CD14-positive monocyte (primary cell): Measurements from ENCODE around the gene ASPHD2. TPM values are rescaled to one million over a fixed set of nuclear protein-coding genes. Genes with fewer than 3 reads are reported as not detected.

Source experiments
- DNase-seq, 3 donors: peaks; one replicate each; pipeline ENCODE4 v3.0.0-alpha.2; 2011 to 2022
- H2AFZ ChIP-seq: 2 replicates; pipeline ENCODE4 v1.6.0; 2012; ENCODE audit warnings: mild to moderate bottlenecking, low read depth, low read length, inconsistent platforms; ENCODE audit not compliant: insufficient read depth, poor library complexity, severe bottlenecking
- H3K27ac ChIP-seq, 2 donors: 1 replicate in 1 of 2; 2 replicates in 1 of 2; pipeline ENCODE4 v1.5.1; 2012 to 2013; ENCODE audit warnings: low read length in 2 of 2, control low read depth in 1 of 2, inconsistent platforms in 1 of 2, low read depth in 1 of 2, mild to moderate bottlenecking in 1 of 2
- H3K27me3 ChIP-seq, 2 donors: one replicate each; pipeline versions ENCODE4 v1.6.0 to v1.6.1; 2011 to 2013; ENCODE audit warnings: low read length in 2 of 2; ENCODE audit not compliant: control insufficient read depth in 2 of 2, insufficient read depth in 2 of 2
- H3K36me3 ChIP-seq, 2 donors: replicated peaks in 1 of 2; 1 replicate in 1 of 2; 2 replicates in 1 of 2; pipeline versions ENCODE4 v1.5.1 to v1.6.1; 2012 to 2013; ENCODE audit warnings: low read length in 2 of 2, control low read depth in 1 of 2, inconsistent platforms in 1 of 2, mild to moderate bottlenecking in 1 of 2; ENCODE audit not compliant: insufficient read depth in 2 of 2, control insufficient read depth in 1 of 2
- H3K4me1 ChIP-seq, 2 donors: 1 replicate in 1 of 2; 2 replicates in 1 of 2; pipeline versions ENCODE4 v1.5.1 to v1.6.1; 2012 to 2013; ENCODE audit warnings: low read length in 2 of 2, control low read depth in 1 of 2, inconsistent platforms in 1 of 2, mild to moderate bottlenecking in 1 of 2, moderate library complexity in 1 of 2; ENCODE audit not compliant: insufficient read depth in 2 of 2, control insufficient read depth in 1 of 2
- H3K4me2 ChIP-seq: replicated peaks from 2 replicates; pipeline ENCODE3; 2012; ENCODE audit warnings: low read length, moderate library complexity, mild to moderate bottlenecking; ENCODE audit not compliant: poor library complexity, severe bottlenecking; ENCODE audit errors: extremely low read depth
- H3K4me3 ChIP-seq, 3 experiments: fragments of 200-600 bp in 1 of 3; sonication (generic) in 1 of 3; replicated peaks in 1 of 3; 1 replicate in 2 of 3; 2 replicates in 1 of 3; pipeline ENCODE4 v1.5.1; 2011 to 2013; ENCODE audit warnings: low read length in 3 of 3, mild to moderate bottlenecking in 3 of 3, control low read depth in 2 of 3, low read depth in 2 of 3, inconsistent platforms in 1 of 3, moderate library complexity in 1 of 3
- H3K79me2 ChIP-seq: 2 replicates; pipeline ENCODE4 v1.6.0; 2012; ENCODE audit warnings: mild to moderate bottlenecking, control low read depth, inconsistent platforms, low read length, moderate library complexity; ENCODE audit not compliant: insufficient read depth
- H3K9ac ChIP-seq: 2 replicates; pipeline ENCODE4 v1.6.0; 2017; ENCODE audit warnings: low read length, mild to moderate bottlenecking; ENCODE audit not compliant: insufficient read depth, poor library complexity, severe bottlenecking
- H3K9me3 ChIP-seq, 2 donors: replicated peaks in 1 of 2; 1 replicate in 1 of 2; 2 replicates in 1 of 2; pipeline versions ENCODE4 v1.5.1 to v1.6.1; 2012 to 2013; ENCODE audit warnings: low read length in 2 of 2, control low read depth in 1 of 2; ENCODE audit not compliant: control insufficient read depth in 1 of 2, insufficient read depth in 1 of 2
- H4K20me1 ChIP-seq: 2 replicates; pipeline ENCODE4 v1.6.0; 2012; ENCODE audit warnings: mild to moderate bottlenecking, low read length, control low read depth, moderate library complexity; ENCODE audit not compliant: insufficient read depth
- H3K27ac Mint-ChIP-seq, 7 donors: one replicate each; pipeline ENCODE4 v1.8.0; 2020; ENCODE audit warnings: mild to moderate bottlenecking in 7 of 7, mixed read lengths in 7 of 7, moderate library complexity in 6 of 7, inconsistent platforms in 2 of 7
- H3K27me3 Mint-ChIP-seq, 3 donors: one replicate each; pipeline ENCODE4 v1.8.0; 2021 to 2022; ENCODE audit warnings: low read depth in 3 of 3, mild to moderate bottlenecking in 3 of 3, mixed read lengths in 3 of 3, moderate library complexity in 3 of 3, inconsistent platforms in 1 of 3
- H3K36me3 Mint-ChIP-seq, 2 donors: one replicate each; pipeline ENCODE4 v1.8.0; 2020; ENCODE audit warnings: mixed read lengths in 2 of 2, inconsistent platforms in 1 of 2, mild to moderate bottlenecking in 1 of 2
- H3K4me1 Mint-ChIP-seq: one replicate; pipeline ENCODE4 v1.8.0; 2020; ENCODE audit warnings: mild to moderate bottlenecking, mixed read lengths
- H3K4me3 Mint-ChIP-seq, 2 donors: one replicate each; pipeline ENCODE4 v1.8.0; 2020; ENCODE audit warnings: mild to moderate bottlenecking in 2 of 2, mixed read lengths in 2 of 2, moderate library complexity in 1 of 2
- H3K9me3 Mint-ChIP-seq, 7 donors: one replicate each; pipeline ENCODE4 v1.8.0; 2020 to 2022; ENCODE audit warnings: mixed read lengths in 7 of 7, mild to moderate bottlenecking in 6 of 7, moderate library complexity in 6 of 7, inconsistent platforms in 2 of 7
- CTCF ChIP-seq: fragments of 200-600 bp; IDR thresholded peaks from one replicate; pipeline ENCODE4 v1.8.0; 2022; ENCODE audit warnings: antibody characterized with exemption, mild to moderate bottlenecking
- WGBS: methylation state at CpG from one replicate; pipeline ENCODE4 v1.1.5; 2013; ENCODE audit warnings: missing lambda C conversion rate; ENCODE audit not compliant: insufficient coverage; 5-methylcytosine and 5-hydroxymethylcytosine counted together
- intact Hi-C, 2 donors: fragments of 100-400 bp; cut with micrococcal nuclease; formaldehyde crosslinking; loops; one replicate each; pipeline versions ENCODE4 v1.15.0 to v1.15.1; 2023
- polyA plus RNA-seq, 3 donors: library from polyadenylated mRNA; depleted of rRNA in 1 of 3; unstranded in 2 of 3; stranded (reverse) in 1 of 3; fragments of 300-500 nt in 2 of 3; fragments of >200 nt in 1 of 3; fragmentation: Illumina TruSeq in 2 of 3; gene quantifications; 1 replicate in 2 of 3; 2 replicates in 1 of 3; pipeline ENCODE4 v1.2.3, GENCODE V29; 2012 to 2021

Gene ASPHD2
- polyA plus RNA-seq, 3 donors, result 2.6 to 6.2 (median 4.1) TPM

- H3K27me3 Mint-ChIP-seq, result no peaks in the 10 kb centered on the region
- DNase-seq, result no peak
- H3K4me1 Mint-ChIP-seq, result peaks cover 81% of the 10 kb centered on the region
- H3K9me3 ChIP-seq, result no peaks in the 10 kb centered on the region
- peaks cover 18 to 20% of the 10 kb centered on the region in 2 donors for H3K36me3 Mint-ChIP-seq
- no peaks in the 10 kb centered on the region for H4K20me1 ChIP-seq
- H3K4me3 ChIP-seq, result no peak overlapping the region
- H3K4me2 ChIP-seq, result no peak overlapping the region
- no peaks in the 10 kb centered on the region for H3K27me3 ChIP-seq
- no CpG with 5 or more reads among the region's 6 CpGs for WGBS
- H3K27ac Mint-ChIP-seq, result peak overlapping the region in 3 of 7 donors; percentile 42 to 96 (median 56)
- H3K79me2 ChIP-seq, result peaks cover 65% of the 10 kb centered on the region
- peaks cover 0 to under 1% of the 10 kb centered on the region in 2 donors for H3K36me3 ChIP-seq
- TF ChIP-seq CTCF, result no peak
- H3K9ac ChIP-seq, result no peak overlapping the region
- no peaks in the 10 kb centered on the region for H3K9me3 Mint-ChIP-seq
- H3K27ac ChIP-seq, result peak overlapping the region in 1 of 2 donors; percentile 98
- H3K4me1 ChIP-seq, result peaks cover 72 to 83% of the 10 kb centered on the region in 2 donors
- intact Hi-C loops, result loop anchor here in 1 of 2 donors (5.0 kb wide), 2 partner anchors 49 to 111 kb away; partner anchors contain the start of gene TPST2
- H2AFZ ChIP-seq, result no peak overlapping the region
- no peak overlapping the region for H3K4me3 Mint-ChIP-seq
Measured at GRCh38 chr22:26481112-26481693, 52.1 kb downstream of the ASPHD2 start.

GRCh38 chr22:26481694-26482093, 52.6 kb downstream of the ASPHD2 start:
- Mint-ChIP-seq H3K4me3 (no peak overlapping the region), H3K27ac (peak overlapping the region in 4 of 7 donors; percentile 79 to 96 (median 80)), H3K4me1 (peaks cover 79% of the 10 kb centered on the region), H3K27me3 (no peaks in the 10 kb centered on the region), H3K9me3 (no peaks in the 10 kb centered on the region), H3K36me3 (peaks cover 14 to 17% of the 10 kb centered on the region in 2 donors)
- no peak overlapping the region for H3K4me3 ChIP-seq
- no peaks in the 10 kb centered on the region for H4K20me1 ChIP-seq
- no peaks in the 10 kb centered on the region for H3K9me3 ChIP-seq
- peaks cover 0 to 5% of the 10 kb centered on the region in 2 donors for H3K36me3 ChIP-seq
- no peak overlapping the region for H2AFZ ChIP-seq
- DNase-seq, result no peak
- H3K4me1 ChIP-seq, result peaks cover 67 to 78% of the 10 kb centered on the region in 2 donors
- H3K27me3 ChIP-seq, result no peaks in the 10 kb centered on the region
- no peak overlapping the region for H3K4me2 ChIP-seq
- intact Hi-C loops, result loop anchor here in 1 of 2 donors (5.0 kb wide), 2 partner anchors 49 to 111 kb away; partner anchors contain the start of gene TPST2
- peak overlapping the region in 1 of 2 donors; percentile 98 for H3K27ac ChIP-seq
- 0% methylated on average over 3 of the region's 4 CpGs for WGBS
- no peak for TF ChIP-seq CTCF
- peaks cover 70% of the 10 kb centered on the region for H3K79me2 ChIP-seq
- H3K9ac ChIP-seq, result no peak overlapping the region
